GM12873 (cell line): ENCODE measurements around the gene CYP4A22.

Experiments
- TF ChIP-seq, protein P1 (sequence below): IDR thresholded peaks from 2 replicates; pipeline ENCODE4 v1.5.1; 2012; ENCODE audit warnings: low read depth, mild to moderate bottlenecking, moderate library complexity, low read length, control low read depth; ENCODE audit not compliant: insufficient read depth; ENCODE audit errors: missing control alignments

CYP4A22 gene

GRCh38 chr1:47137925-47138615 lies 829 bp downstream of the CYP4A22 start:
- TF ChIP-seq, protein P1, sequence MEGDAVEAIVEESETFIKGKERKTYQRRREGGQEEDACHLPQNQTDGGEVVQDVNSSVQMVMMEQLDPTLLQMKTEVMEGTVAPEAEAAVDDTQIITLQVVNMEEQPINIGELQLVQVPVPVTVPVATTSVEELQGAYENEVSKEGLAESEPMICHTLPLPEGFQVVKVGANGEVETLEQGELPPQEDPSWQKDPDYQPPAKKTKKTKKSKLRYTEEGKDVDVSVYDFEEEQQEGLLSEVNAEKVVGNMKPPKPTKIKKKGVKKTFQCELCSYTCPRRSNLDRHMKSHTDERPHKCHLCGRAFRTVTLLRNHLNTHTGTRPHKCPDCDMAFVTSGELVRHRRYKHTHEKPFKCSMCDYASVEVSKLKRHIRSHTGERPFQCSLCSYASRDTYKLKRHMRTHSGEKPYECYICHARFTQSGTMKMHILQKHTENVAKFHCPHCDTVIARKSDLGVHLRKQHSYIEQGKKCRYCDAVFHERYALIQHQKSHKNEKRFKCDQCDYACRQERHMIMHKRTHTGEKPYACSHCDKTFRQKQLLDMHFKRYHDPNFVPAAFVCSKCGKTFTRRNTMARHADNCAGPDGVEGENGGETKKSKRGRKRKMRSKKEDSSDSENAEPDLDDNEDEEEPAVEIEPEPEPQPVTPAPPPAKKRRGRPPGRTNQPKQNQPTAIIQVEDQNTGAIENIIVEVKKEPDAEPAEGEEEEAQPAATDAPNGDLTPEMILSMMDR: no peak

GRCh38 chr1:47143654-47144053 lies 6.4 kb downstream of the CYP4A22 start:
- TF ChIP-seq, protein P1: peak; percentile 42

- TF ChIP-seq, protein P1: no peak
Observed at GRCh38 chr1:47147047-47147785, 10.0 kb downstream of the CYP4A22 start.

DNA sequence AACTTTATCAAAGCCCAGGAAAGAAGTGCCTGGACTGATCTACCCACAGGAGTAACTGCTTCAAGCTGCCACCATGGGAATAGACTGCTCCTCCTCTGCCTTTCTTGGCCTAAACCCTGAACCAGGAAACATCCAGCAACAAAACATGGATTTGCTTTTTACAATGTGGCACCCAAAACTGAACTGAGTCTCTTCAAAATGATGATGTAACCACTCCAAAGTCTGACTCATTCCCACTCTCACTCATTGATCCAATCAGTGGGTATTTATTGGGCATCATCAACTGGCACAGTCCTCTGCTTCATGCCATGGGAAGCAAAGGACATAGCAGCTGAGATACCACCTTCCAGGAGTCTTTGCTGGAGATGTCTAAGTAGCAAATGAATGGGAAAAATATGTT lies 23.5 kb downstream of the CYP4A22 start:
- TF ChIP-seq, protein P1: no peak

GRCh38 chr1:47161298-47162040 lies 24.2 kb downstream of the CYP4A22 start:
- TF ChIP-seq, protein P1: no peak

- TF ChIP-seq, protein P1: no peak
Observed at GRCh38 chr1:47164552-47164951, 27.3 kb downstream of the CYP4A22 start.

GRCh38 chr1:47172782-47173181 lies 35.5 kb downstream of the CYP4A22 start:
- TF ChIP-seq, protein P1: no peak
